ENCODE measurements around the gene QSOX2.

The QSOX2 gene

DNA sequence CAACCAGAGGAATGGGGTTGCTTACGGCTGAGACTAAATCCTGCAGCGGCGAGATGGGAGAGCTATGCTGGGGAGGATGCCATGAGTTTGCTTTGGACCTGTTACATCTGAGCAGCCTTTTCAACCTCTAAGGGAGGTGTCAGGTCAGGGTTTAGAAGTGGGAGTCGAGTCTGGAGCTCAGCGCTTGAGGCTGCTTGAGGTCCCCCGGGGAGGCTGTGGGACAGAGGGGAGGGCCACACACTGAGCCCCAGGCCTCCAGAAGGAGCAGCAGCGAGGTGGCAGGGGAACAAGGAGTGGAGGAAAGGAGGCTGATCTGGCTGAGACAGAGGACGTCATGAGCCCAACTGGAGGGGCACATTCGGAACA lies 1.9 kb upstream of the QSOX2 start:
- DNase-seq (ENCODE audit: low read depth) = no peak
- TF ChIP-seq, protein P1, sequence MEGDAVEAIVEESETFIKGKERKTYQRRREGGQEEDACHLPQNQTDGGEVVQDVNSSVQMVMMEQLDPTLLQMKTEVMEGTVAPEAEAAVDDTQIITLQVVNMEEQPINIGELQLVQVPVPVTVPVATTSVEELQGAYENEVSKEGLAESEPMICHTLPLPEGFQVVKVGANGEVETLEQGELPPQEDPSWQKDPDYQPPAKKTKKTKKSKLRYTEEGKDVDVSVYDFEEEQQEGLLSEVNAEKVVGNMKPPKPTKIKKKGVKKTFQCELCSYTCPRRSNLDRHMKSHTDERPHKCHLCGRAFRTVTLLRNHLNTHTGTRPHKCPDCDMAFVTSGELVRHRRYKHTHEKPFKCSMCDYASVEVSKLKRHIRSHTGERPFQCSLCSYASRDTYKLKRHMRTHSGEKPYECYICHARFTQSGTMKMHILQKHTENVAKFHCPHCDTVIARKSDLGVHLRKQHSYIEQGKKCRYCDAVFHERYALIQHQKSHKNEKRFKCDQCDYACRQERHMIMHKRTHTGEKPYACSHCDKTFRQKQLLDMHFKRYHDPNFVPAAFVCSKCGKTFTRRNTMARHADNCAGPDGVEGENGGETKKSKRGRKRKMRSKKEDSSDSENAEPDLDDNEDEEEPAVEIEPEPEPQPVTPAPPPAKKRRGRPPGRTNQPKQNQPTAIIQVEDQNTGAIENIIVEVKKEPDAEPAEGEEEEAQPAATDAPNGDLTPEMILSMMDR (conservative IDR thresholded peaks at IDR 0.05; ENCODE audit: low read length) = no peak
- no peak overlapping the region for H3K4me3 ChIP-seq (ENCODE audit: low read length)

DNA sequence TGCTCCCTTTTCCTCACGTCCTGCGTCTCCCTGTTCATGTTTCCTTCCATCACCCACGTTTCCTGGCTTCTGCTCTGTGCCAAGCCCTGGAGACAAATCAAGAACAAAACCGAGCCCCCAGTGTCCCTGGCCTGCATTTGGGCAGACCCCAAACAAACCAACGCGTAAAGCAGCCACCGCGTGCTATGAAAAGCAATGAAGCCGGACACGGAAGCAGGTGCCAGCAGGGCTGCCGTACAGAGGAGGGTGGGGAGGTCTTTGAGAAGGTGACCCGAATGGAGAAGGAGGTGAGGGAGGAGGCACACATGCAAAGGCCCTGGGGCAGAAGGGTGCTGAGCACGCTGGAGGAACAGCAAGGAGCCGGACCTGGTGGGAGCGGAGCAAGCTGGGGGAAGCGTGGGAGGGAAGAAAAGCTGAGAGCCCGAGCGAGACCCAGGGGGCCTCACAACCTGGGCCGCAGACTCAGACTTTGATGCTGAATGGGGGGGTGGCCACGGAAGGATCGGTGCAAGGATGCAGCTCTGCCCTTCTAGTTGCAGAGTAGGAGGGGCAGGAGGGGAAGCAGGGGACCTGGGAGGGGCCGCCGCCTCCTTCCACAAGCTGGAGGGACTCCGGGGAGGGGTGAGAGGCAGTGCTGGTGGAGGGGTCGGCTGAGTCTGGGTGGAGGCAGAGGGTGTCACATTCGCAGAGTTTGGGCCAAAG lies 1.4 kb upstream of the QSOX2 start:
- TF ChIP-seq, protein P1 (conservative IDR thresholded peaks at IDR 0.05; ENCODE audit: low read length) = no peak
- no peak for DNase-seq (ENCODE audit: low read depth)
- no peak overlapping the region for H3K4me3 ChIP-seq (ENCODE audit: low read length)

DNA sequence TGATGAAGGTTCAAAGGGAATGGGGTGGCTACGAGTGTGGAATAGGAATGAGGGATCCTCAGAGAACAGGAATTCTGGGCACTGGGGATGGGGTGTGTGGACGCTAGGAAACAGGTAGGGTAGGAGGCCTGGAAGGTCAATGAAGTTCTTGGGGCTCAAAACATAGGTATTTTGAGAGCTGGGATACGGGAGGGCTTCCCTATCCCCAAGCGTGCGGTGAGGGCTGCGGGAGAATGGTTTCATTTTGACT lies 718 bp downstream of the QSOX2 start:
- H3K4me3 ChIP-seq (ENCODE audit: low read length) = peak overlapping the region; percentile 72
- no peak for DNase-seq (ENCODE audit: low read depth)
- TF ChIP-seq, protein P1 (conservative IDR thresholded peaks at IDR 0.05; ENCODE audit: low read length) = no peak

DNA sequence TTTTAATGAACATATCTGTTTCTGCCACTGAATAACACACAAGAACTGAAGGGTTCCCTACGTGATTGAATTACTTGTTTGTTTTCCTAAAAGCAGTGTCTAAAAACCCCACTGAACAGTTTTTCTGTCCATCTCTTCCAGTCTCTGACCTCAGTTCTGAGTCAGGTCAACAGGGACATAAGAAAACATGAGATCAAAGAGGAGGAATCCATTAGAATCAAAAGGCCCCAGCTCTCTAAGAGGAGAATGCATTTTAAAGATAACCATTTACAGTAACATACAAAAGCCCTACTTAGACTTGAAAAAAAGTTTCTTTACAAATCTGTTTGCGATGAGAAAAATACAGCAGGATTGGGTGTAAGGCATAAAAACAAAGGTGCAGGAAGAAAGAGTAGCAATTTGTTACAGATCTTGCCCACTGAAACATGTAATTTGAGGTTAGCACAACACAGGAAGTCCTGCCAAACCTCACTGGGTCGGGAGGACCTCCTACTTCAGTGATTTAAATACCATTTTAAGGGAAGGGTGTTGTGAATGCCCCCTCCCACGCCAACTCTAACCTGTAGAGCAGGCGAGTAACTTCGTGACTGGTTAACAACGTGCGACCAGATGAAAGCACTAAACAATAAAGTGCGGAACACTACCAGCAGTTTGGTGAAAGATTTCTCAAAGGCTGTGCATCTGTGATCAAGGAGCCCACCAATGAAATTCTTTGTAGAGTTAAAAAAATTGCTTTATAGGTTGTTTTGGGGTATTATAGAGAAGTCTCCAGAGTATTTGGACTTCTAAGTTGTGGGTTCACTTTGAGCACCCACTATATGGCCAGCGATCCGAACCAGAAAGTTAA lies 1.3 kb downstream of the QSOX2 start:
- H3K4me3 ChIP-seq (ENCODE audit: low read length) = peak overlapping the region; percentile 72
- DNase-seq (ENCODE audit: low read depth) = no peak
- TF ChIP-seq, protein P1 (conservative IDR thresholded peaks at IDR 0.05; ENCODE audit: low read length) = no peak

DNA sequence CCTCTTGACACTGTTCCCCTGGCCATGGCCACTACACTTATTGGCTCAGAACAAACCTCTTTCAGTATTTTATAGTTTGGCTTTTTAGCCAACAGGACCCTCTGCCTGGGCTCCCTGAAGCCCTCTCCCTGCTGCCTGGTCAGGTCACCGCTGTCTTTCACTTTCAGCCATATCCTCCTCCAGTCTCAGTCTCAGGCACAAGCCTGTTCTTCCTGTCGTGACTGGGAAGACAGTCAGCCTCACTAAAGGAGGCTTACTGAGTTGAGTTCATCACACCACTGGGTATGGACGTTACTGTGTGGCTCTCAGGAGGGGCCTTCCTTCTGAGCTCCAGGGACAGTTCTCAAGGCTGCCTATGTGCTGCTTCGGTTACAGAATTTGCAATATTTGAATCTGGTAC lies 2.0 kb downstream of the QSOX2 start:
- TF ChIP-seq, protein P1 (conservative IDR thresholded peaks at IDR 0.05; ENCODE audit: low read length) = no peak
- no peak for DNase-seq (ENCODE audit: low read depth)
- H3K4me3 ChIP-seq (ENCODE audit: low read length) = no peak overlapping the region

DNA sequence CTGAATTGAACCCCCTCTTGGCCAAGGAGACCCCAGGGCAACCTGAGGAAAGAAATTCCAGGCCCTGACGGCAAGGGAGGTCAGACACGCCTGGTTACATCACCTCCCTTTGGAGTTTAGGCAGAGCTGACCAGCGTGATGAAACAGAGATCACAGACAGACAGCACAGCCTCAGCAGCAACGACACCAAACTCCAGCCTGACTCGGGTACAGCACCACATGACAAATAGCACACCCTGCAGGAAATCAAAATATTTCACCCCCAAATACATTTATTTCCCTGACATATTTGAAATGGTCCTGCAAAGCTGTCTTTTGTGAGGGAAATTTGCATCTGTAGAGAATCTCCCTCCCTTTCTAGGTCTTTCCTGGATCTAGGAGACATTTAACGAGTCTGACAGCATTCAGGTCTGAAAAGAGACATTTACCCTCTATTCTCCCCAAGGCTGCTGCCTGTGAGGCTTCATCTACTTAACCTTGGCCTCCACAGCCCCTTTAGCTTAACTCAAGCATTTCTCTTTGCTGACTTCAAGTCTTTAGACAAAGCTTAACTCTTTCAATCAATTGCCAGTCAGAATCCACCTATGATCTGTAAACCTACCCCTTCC lies 2.6 kb downstream of the QSOX2 start:
- TF ChIP-seq, protein P1 (conservative IDR thresholded peaks at IDR 0.05; ENCODE audit: low read length) = no peak
- no peak for DNase-seq (ENCODE audit: low read depth)
- no peak overlapping the region for H3K4me3 ChIP-seq (ENCODE audit: low read length)

DNA sequence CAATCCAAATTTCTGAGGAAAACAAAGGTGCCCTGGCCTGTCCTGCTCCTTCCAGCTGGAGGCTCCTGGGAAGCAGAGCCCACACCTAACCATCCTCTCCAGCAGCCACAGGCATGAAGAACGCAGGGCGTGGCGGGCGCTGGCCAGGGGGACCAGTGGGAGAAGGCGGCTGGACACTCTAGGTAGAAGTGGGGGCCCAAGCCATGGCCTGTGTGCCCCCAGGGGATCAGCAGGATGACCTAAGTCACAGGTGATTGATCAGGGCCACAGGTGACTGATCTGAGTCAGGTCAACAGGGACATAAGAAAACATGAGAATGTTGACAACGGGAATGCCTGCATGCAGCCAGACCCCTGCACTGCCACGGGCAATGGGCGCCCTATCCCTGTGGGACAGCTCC lies 3.4 kb downstream of the QSOX2 start:
- H3K4me3 ChIP-seq (ENCODE audit: low read length) = no peak overlapping the region
- DNase-seq (ENCODE audit: low read depth) = no peak
- TF ChIP-seq, protein P1 (conservative IDR thresholded peaks at IDR 0.05; ENCODE audit: low read length) = no peak
